ENCODE data around the gene CACNA1A. TPM values are rescaled to one million over a fixed set of nuclear protein-coding genes. Genes with fewer than 3 reads are reported as not detected.

Gene CACNA1A
- total RNA-seq, 1 donor from 2014 or later: 190 TPM

DNA sequence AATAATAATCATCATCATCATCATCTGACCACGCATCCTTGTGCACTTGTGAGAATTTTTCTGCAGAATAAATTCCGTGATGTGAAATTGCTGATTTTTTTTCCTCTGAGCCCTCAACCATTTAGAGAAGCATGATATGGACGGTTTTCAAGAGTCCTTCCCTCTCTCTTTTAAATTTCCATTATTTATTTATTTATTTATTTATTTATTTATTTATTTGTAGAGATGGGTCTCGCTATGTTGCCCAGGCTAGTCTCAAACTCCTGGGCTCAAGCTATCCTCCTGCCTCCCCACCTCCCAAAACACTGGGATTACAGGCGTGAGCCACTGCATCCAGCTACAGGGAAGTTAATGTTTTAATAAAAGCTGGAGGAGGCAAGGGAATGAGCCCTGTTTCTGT, 39.6 kb downstream of the CACNA1A start:
- Mint-ChIP-seq H3K4me1 (ENCODE audit: low read depth, unreplicated experiment) (no peaks in the 10 kb centered on the region), H3K27me3 (ENCODE audit: unreplicated experiment) (peaks cover 4% of the 10 kb centered on the region)
- TF ChIP-seq, protein P1, sequence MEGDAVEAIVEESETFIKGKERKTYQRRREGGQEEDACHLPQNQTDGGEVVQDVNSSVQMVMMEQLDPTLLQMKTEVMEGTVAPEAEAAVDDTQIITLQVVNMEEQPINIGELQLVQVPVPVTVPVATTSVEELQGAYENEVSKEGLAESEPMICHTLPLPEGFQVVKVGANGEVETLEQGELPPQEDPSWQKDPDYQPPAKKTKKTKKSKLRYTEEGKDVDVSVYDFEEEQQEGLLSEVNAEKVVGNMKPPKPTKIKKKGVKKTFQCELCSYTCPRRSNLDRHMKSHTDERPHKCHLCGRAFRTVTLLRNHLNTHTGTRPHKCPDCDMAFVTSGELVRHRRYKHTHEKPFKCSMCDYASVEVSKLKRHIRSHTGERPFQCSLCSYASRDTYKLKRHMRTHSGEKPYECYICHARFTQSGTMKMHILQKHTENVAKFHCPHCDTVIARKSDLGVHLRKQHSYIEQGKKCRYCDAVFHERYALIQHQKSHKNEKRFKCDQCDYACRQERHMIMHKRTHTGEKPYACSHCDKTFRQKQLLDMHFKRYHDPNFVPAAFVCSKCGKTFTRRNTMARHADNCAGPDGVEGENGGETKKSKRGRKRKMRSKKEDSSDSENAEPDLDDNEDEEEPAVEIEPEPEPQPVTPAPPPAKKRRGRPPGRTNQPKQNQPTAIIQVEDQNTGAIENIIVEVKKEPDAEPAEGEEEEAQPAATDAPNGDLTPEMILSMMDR (IDR thresholded peaks at IDR 0.05; ENCODE audit: partially characterized antibody, unreplicated experiment): no peak

DNA sequence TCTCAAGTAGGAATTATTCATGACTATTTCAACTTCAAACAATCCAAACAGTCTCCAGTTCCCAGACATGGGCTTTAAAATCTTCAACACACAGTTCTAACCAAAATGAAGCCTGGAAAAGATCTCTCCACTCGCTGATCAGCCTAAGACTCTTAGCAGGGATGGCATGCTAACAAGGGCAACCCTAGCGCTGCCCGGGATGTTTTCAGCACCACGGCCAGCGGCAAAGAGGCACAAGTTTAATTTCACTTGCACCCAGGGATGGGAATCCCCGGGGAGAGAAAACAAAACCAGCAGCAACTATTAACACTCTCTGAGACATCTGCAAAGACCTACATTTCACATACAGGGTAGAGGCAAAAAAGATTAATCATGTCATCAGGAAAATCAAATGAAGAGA, 43.0 kb downstream of the CACNA1A start:
- no peak overlapping the region for H3K27ac Mint-ChIP-seq (ENCODE audit: unreplicated experiment)
- DNase-seq: no peak
- H3K4me3 Mint-ChIP-seq (ENCODE audit: unreplicated experiment): no peak overlapping the region
- H3K4me1 Mint-ChIP-seq (ENCODE audit: low read depth, unreplicated experiment): peaks cover 22% of the 10 kb centered on the region
- H3K27me3 Mint-ChIP-seq (ENCODE audit: unreplicated experiment): peaks cover 3% of the 10 kb centered on the region
- H3K9me3 Mint-ChIP-seq (ENCODE audit: unreplicated experiment): no peaks in the 10 kb centered on the region
- no peaks in the 10 kb centered on the region for H3K36me3 Mint-ChIP-seq (ENCODE audit: unreplicated experiment)
- TF ChIP-seq, protein P1 (IDR thresholded peaks at IDR 0.05; ENCODE audit: partially characterized antibody, unreplicated experiment): no peak

More for the DNA sequence above, 39.6 kb downstream of the CACNA1A start:
- Mint-ChIP-seq H3K27ac (ENCODE audit: unreplicated experiment) (no peak overlapping the region), H3K9me3 (ENCODE audit: unreplicated experiment) (peaks cover 10% of the 10 kb centered on the region), H3K4me3 (ENCODE audit: unreplicated experiment) (no peak overlapping the region), H3K36me3 (ENCODE audit: unreplicated experiment) (peaks cover 11% of the 10 kb centered on the region)
- DNase-seq: no peak

DNA sequence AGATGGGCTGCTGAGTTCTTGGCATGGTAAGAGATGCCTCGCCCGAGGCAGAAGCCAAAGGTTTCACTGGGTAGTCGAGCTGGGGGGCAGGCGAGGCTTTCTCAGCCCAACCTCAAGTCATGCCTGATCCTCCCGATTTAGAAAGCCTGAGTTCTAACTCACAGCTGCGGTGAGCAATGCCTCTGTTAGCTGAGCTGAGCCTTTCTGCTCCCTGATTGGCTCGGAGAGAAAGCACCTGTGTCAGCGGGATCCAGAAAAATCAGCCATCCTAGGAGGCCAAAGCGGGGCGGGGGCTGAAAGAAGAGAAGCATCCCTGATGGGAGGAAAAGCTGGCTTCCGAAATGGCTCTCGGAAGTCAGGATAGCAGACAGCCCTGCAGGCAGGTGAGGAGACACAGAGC, 44.7 kb downstream of the CACNA1A start:
- TF ChIP-seq, protein P1 (IDR thresholded peaks at IDR 0.05; ENCODE audit: partially characterized antibody, unreplicated experiment): no peak
- Mint-ChIP-seq H3K9me3 (ENCODE audit: unreplicated experiment) (no peaks in the 10 kb centered on the region), H3K36me3 (ENCODE audit: unreplicated experiment) (peaks cover 4% of the 10 kb centered on the region), H3K4me1 (ENCODE audit: low read depth, unreplicated experiment) (peaks cover 22% of the 10 kb centered on the region), H3K27me3 (ENCODE audit: unreplicated experiment) (peaks cover 3% of the 10 kb centered on the region), H3K4me3 (ENCODE audit: unreplicated experiment) (peak overlapping the region; percentile 20), H3K27ac (ENCODE audit: unreplicated experiment) (no peak overlapping the region)
- DNase-seq: no peak

DNA sequence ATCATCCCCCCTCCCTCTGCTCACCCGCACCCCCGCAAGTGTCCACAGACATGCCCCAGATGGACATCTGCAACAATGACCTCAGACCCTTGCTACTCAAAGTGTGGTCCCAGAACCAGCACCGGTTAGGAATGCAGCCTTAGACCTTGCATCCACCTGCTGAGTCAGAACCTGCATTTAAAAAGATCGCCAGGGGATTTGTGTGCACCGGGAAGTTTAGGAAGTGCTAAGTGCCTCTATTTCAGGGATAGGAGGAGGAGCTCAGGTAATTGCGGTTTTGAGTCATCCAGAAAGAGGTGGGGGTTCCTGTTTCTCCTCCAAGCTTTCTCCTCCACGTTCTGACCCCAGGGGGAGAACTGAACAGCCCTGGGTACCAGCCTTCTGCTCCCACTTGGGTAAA, 46.2 kb downstream of the CACNA1A start:
- no peak for DNase-seq
- H3K27ac Mint-ChIP-seq (ENCODE audit: unreplicated experiment): no peak overlapping the region
- H3K9me3 Mint-ChIP-seq (ENCODE audit: unreplicated experiment): peaks cover 2% of the 10 kb centered on the region
- H3K36me3 Mint-ChIP-seq (ENCODE audit: unreplicated experiment): peaks cover 7% of the 10 kb centered on the region
- TF ChIP-seq, protein P1 (IDR thresholded peaks at IDR 0.05; ENCODE audit: partially characterized antibody, unreplicated experiment): no peak
- peak overlapping the region; percentile 20 for H3K4me3 Mint-ChIP-seq (ENCODE audit: unreplicated experiment)
- peaks cover 22% of the 10 kb centered on the region for H3K4me1 Mint-ChIP-seq (ENCODE audit: low read depth, unreplicated experiment)
- H3K27me3 Mint-ChIP-seq (ENCODE audit: unreplicated experiment): peaks cover 2% of the 10 kb centered on the region

DNA sequence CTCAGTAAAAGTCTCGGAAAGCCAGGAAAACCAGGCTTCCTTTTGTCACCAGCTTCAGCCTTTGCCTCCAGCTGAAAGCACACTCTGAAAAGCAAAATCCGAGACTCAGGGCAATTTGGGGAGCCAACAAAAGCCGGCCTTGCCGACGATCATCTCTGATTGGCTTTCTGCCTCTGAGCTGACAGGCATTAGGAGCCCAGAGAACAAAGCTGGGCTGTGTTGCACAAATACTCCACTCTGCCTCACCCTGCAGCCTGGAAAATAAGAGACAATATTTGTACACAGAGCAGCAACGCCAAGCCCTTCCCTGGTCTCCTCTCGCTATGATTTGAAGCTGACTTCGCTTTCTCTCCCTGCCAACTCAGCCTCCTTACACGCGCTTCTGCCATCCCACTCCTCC, 46.9 kb downstream of the CACNA1A start:
- peaks cover 9% of the 10 kb centered on the region for H3K36me3 Mint-ChIP-seq (ENCODE audit: unreplicated experiment)
- peak overlapping the region; percentile 10 for H3K27ac Mint-ChIP-seq (ENCODE audit: unreplicated experiment)
- no peak for DNase-seq
- H3K9me3 Mint-ChIP-seq (ENCODE audit: unreplicated experiment): peaks cover 2% of the 10 kb centered on the region
- TF ChIP-seq, protein P1 (IDR thresholded peaks at IDR 0.05; ENCODE audit: partially characterized antibody, unreplicated experiment): no peak
- peaks cover 2% of the 10 kb centered on the region for H3K27me3 Mint-ChIP-seq (ENCODE audit: unreplicated experiment)
- H3K4me3 Mint-ChIP-seq (ENCODE audit: unreplicated experiment): no peak overlapping the region
- H3K4me1 Mint-ChIP-seq (ENCODE audit: low read depth, unreplicated experiment): peaks cover 22% of the 10 kb centered on the region
